A549 treated with CORT108297 at 1 μM for 4 hours (cell line): ENCODE measurements around the gene ZNF620. TPM values are rescaled to one million over a fixed set of nuclear protein-coding genes. Genes with fewer than 3 reads are reported as not detected.

Source experiments
- total RNA-seq: library from RNA; stranded (reverse); fragments of 200-300 nt; extraction: Qiagen RNA extraction; gene quantifications from 5 replicates; pipeline ENCODE4 v1.2.3, GENCODE V29; 2022

The ZNF620 gene
- total RNA-seq: 1.1 to 1.9 TPM (median 1.6 TPM) in 5 replicates

DNA sequence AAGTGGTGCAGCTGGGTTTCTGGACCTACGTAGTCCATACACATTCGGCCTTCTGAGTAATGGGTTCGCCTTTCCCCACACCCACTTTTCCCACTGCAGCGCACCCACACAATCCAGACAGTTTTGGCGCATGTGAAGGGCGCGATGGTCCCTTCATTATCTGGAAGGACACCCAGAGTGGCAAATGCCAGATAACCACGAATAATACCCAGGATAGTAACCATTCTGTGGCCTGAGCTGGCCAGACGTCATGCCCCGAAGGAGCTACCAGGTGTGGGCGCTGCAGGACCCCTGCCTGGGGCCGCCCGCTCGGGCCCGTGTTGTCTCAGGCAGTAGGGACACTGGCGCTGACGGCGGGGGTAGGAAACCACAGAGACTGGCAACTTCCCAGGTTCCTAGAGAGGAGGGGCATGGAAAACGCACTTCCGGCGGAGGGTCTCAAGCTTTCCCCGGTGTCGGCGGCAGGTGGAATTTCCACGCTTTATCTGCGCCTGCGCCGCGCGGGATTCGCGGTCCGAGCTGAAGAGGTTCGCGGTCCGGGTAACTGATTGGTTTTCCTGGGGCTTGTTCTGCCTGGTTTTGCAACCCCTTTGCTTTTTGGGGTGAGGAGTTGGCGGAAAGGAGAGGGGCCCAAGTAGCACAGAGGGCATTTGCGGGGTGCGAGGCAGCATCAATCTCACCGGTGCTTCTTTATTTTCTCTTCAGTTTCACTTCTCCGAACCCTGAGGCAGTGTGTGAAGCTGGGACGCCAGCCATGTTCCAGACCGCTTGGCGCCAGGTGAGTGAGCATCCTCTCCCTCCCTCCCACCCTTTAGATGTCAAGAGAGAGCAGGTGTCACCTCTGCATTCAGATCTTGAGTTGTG, at the start of gene ZNF620:
TSS of gene ZNF620 (plus strand) at position 441 of the 864 bp plus-strand sequence. CDS start at position 755, 314 bp downstream.

DNA sequence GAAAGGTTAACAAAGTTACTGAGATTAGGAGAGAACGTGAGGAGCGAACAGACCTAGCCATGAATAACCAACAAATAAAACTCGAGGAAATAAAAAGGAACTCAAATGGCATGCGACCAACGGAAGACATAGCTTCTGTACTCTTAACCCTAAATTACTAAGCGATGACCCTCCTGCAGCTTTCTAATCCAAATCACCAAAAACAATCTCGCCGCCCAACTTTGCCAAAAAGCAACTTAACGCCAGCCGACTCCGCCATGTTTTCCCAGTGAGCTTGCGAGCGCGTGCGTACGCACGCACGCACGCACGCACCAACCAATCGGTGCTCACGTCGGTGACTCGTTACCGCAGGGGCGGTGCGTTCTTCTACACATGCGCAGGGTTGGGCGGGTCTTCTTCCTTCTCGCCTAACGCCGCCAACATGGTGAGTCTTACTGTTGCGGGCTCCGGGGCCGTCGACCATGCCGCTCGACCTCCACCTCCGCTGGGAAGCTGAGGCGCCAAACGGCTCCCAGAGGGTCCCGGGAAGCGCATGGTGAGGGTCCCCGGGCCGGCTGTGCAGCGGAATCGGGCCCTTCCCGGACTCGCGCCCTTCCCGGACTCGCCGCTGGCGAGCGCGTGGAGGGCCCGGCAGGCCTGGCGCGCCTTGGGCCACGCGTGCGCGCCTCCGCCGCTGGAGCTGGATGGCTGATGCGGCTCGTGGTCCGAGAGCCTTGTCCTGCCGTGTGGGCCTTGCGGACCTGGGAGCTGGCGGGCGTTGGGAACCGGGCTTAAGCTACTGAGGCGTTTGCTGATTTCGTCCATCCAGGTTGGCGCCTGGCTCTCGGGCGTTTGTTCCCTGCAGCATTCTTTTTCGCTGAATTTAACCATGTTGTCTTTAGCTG, 48.7 kb upstream of the ZNF620 start, which contains the start of gene RPL14:
TSS of gene RPL14 (plus strand) at position 400 of the 884 bp plus-strand sequence. CDS start at position 533, 133 bp downstream.

GRCh38 chr3:40476478-40477470, 29.1 kb upstream of the ZNF620 start, which contains the start of gene ZNF619:
TSS of gene ZNF619 (plus strand) at chr3:40477122. CDS start at chr3:40477980, 858 bp downstream.

DNA sequence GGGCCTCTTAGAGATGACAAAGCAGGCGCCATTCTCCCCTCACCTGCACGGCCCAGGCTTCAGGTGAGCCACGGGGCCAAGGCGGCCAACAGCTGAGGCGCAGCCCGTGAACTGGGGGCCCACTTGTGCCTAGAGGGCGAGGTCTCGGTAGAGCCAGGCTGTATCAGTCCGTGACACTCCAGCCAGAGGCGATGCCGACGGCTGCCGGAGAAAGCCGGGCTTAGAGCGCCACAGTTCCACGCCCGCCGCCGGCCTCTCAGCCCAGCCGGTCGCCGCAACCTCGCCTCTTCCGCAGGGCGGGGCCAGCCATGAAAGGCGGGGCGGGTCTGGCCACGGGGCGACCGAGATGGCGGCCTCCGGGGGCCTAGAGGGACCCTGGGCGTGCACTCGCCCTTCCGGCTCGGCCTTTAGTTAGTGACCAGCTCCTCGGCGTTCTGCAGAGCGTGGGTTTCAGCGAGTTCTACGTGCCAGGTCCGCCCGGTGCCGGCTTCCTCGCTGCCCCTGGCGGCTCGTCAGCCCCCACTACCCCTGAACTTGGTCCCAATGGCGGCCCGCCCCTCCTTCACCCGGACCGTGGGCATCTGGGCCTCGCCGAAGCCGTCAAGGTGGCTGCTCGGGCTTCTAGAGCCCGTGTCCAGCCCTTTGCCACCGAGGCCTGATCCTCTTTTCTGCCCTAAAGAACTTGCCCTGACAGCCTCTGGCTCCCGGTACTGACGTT, 18.9 kb downstream of the ZNF620 start, which contains the start of gene ZNF621:
TSS of gene ZNF621 (plus strand) at position 393 of the 718 bp plus-strand sequence. CDS start 881 bp downstream, outside the sequence.

Other genes with a start within 250 kb of the ZNF620 start
- 51.8 to 67.0 TPM (median 58.0 TPM) in 5 replicates for gene EIF1B, start 196.3 kb upstream of the ZNF620 start, total RNA-seq
- 0.04 to 0.06 TPM (median 0.05 TPM) in 3 of 5 replicates, not detected in the others for gene ENTPD3, start 118.9 kb upstream of the ZNF620 start, total RNA-seq
- gene RPL14, start 48.7 kb upstream of the ZNF620 start, total RNA-seq: 712 to 782 TPM (median 751 TPM) in 5 replicates
- gene ZNF619, start 28.9 kb upstream of the ZNF620 start, total RNA-seq: 1.3 to 1.9 TPM (median 1.7 TPM) in 5 replicates
- 5.5 to 7.6 TPM (median 6.6 TPM) in 5 replicates for gene ZNF621, start 18.9 kb downstream of the ZNF620 start, total RNA-seq